IPS-NIHi7 (cell line): ENCODE measurements around the gene CXCR2.
A peak's percentile ranks its signal among the peaks of the same experiment; 100 is the strongest.

Experiments
- DNase-seq: peaks from one replicate; pipeline ENCODE4 v3.0.0; 2012; ENCODE audit warnings: mixed read lengths; ENCODE audit errors: extremely low spot score

CXCR2 gene

DNA sequence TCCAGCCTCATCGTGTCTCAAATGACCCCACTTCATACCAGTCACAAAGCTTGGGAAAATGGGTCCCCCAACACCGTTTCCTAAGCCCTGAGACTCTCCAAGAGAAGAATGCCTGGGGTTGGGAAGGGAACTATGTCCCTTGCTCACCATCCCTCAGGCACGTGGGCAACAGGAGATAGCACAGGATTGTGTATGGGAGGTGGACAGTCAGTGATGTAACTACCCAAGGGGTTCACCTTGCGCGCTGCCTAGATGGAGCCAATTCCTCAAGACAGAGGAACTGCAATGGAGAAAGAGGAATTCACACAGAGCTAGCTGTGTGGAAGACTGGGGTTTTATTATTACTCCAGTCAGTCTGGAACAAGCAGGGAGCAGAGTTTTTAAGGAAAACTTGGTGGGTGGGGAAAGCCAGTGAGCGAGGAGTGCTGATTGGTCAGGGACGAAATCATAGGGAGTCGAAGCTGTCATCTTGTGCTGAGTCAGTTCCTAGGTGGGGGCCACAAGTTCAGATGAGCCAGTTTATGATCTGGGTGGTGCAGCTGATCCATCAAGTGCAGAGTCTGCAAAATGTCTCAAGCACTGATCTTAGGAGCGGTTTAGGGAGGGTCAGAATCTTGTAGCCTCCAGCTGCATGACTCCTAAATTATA, 54.8 kb downstream of the CXCR2 start:
- DNase-seq: no peak

DNA sequence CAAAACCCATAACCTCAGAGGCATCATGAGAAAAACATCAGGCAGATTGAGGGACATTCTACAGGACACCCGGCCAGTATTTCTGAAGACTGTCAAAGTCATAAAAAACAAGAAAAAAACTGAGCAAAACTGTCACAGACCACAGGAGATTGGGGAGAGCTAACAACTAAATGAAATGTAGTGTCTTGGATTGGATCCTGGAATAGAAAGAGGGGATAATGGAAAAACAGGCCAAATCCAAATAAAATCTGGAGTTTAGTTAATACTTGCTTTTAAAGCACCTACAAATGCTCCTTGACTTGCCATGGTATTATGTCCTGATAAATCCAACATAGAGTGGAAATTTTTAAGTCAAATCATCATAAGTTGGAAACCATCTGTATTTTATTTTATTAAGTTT, 58.5 kb downstream of the CXCR2 start:
- no peak for DNase-seq

DNA sequence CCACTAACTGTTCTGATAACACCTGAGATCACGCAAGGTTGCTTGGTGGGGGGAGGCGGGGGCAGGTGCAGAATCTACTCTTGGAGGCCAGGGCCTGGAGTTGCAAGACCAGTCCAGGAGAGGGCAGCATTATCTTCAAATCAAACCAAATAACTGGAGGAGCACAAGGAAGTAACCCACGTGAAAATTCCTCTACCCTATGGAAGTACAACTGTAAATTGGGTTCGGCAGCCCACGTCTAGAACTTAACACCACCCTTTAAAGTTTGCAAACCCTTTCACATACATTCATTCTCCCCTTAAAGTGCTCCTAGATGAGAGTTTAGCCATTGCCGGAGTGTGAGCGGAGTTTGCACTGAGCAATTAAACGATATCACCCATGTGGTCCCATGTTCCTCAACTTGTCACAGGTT, 60.5 kb downstream of the CXCR2 start:
- peak; percentile 86 for DNase-seq
